Keratinocyte (primary cell): ENCODE results near the gene MUS81. TPM values are rescaled to one million over a fixed set of nuclear protein-coding genes. Genes with fewer than 3 reads are reported as not detected.

Experiments
- DNase-seq: peaks from one replicate; pipeline ENCODE4 v3.0.0-alpha.2; 2011; ENCODE audit warnings: low read depth, missing footprints, low spot score
- FAIRE-seq: peaks from 2 replicates; lab custom pipeline; 2011; peaks lifted over from hg19 to GRCh38; lab: Jason Lieb, UNC
- H2AFZ ChIP-seq: 2 replicates; pipeline ENCODE4 v1.6.0; 2012; ENCODE audit warnings: low read length, control low read depth, inconsistent platforms; ENCODE audit not compliant: control insufficient read depth
- H3K27ac ChIP-seq: 2 replicates; pipeline ENCODE4 v1.5.1; 2011; ENCODE audit warnings: low read length; ENCODE audit not compliant: control insufficient read depth, insufficient read depth
- H3K27me3 ChIP-seq: 3 replicates; pipeline ENCODE4 v1.6.0; 2011; ENCODE audit warnings: low read length; ENCODE audit not compliant: control insufficient read depth, insufficient read depth; ENCODE audit errors: extremely low read depth
- H3K36me3 ChIP-seq, 2 experiments: 2 replicates in 1 of 2; 3 replicates in 1 of 2; pipeline ENCODE4 v1.5.1; 2011; ENCODE audit warnings: low read length in 2 of 2, mild to moderate bottlenecking in 1 of 2; ENCODE audit not compliant: control insufficient read depth in 2 of 2, insufficient read depth in 2 of 2; ENCODE audit errors: extremely low read depth in 1 of 2
- H3K4me1 ChIP-seq: 3 replicates; pipeline ENCODE4 v1.5.1; 2011; ENCODE audit warnings: low read length; ENCODE audit not compliant: control insufficient read depth, insufficient read depth; ENCODE audit errors: extremely low read depth
- H3K4me2 ChIP-seq: 3 replicates; pipeline ENCODE4 v1.6.0; 2011; ENCODE audit warnings: low read depth, low read length; ENCODE audit not compliant: control insufficient read depth, insufficient read depth; ENCODE audit errors: extremely low read depth
- H3K4me3 ChIP-seq, 3 experiments: fragments of 200-600 bp in 1 of 3; sonication (generic) in 1 of 3; 2 replicates in 2 of 3; 3 replicates in 1 of 3; pipeline ENCODE4 v1.5.1; 2011 to 2016; ENCODE audit warnings: low read length in 3 of 3, mild to moderate bottlenecking in 3 of 3, control low read depth in 2 of 3, inconsistent platforms in 1 of 3, low read depth in 1 of 3, mixed read lengths in 1 of 3, mixed run types in 1 of 3, moderate library complexity in 1 of 3; ENCODE audit not compliant: control insufficient read depth in 2 of 3, insufficient read depth in 2 of 3; ENCODE audit errors: extremely low read depth in 1 of 3
- H3K79me2 ChIP-seq: 2 replicates; pipeline ENCODE4 v1.6.0; 2012; ENCODE audit warnings: low read length; ENCODE audit not compliant: control insufficient read depth, insufficient read depth
- H3K9ac ChIP-seq: 3 replicates; pipeline ENCODE4 v1.6.0; 2011; ENCODE audit warnings: low read length; ENCODE audit not compliant: control insufficient read depth, insufficient read depth; ENCODE audit errors: extremely low read depth
- H3K9me1 ChIP-seq: 3 replicates; pipeline ENCODE4 v1.6.0; 2011; ENCODE audit warnings: low read length; ENCODE audit not compliant: control insufficient read depth, insufficient read depth; ENCODE audit errors: extremely low read depth
- H3K9me3 ChIP-seq: 2 replicates; pipeline ENCODE4 v1.5.1; 2012; ENCODE audit warnings: low read depth, low read length; ENCODE audit not compliant: control insufficient read depth
- H4K20me1 ChIP-seq: 3 replicates; pipeline ENCODE4 v1.6.0; 2011; ENCODE audit warnings: low read length; ENCODE audit not compliant: control insufficient read depth, insufficient read depth; ENCODE audit errors: extremely low read depth
- CTCF ChIP-seq, 3 experiments: IDR thresholded peaks in 1 of 3; conservative IDR thresholded peaks in 1 of 3; optimal IDR thresholded peaks in 1 of 3; 2 replicates in 2 of 3; 3 replicates in 1 of 3; pipeline versions ENCODE3 to v1.5.1; 2011; ENCODE audit warnings: low read length in 3 of 3, mild to moderate bottlenecking in 3 of 3, moderate library complexity in 2 of 3, control low read depth in 1 of 3, inconsistent platforms in 1 of 3; ENCODE audit not compliant: insufficient read depth in 2 of 3; ENCODE audit errors: extremely low read depth in 1 of 3
- EZH2 ChIP-seq: IDR thresholded peaks from one replicate; pipeline ENCODE4 v1.6.1; 2012; ENCODE audit warnings: inconsistent platforms, mild to moderate bottlenecking, low read length, moderate library complexity
- dilution Hi-C: fragments of 300-500 bp; cut with MboI; formaldehyde crosslinking; loops from one replicate; pipeline ENCODE4 v1.7.0; 2020; ENCODE audit warnings: low sequenced_read_pairs; ENCODE audit not compliant: extremely low pct_ligation_motif_present
- polyA minus RNA-seq, 3 experiments: library from RNA; depleted of rRNA, polyadenylated mRNA; stranded (reverse); fragments of >200 nt; gene quantifications; 1 replicate in 1 of 3; 2 replicates in 1 of 3; 3 replicates in 1 of 3; pipeline ENCODE4 v1.2.3, GENCODE V29; 2011
- polyA plus RNA-seq, 5 experiments: library from polyadenylated mRNA; depleted of rRNA in 3 of 5; stranded (reverse) in 3 of 5; stranded (forward) in 1 of 5; unstranded in 1 of 5; fragments of >200 nt; gene quantifications; 1 replicate in 1 of 5; 2 replicates in 3 of 5; 3 replicates in 1 of 5; pipeline versions ENCODE4 v1.2.1 to v1.2.3, GENCODE V29; 2011 to 2012; ENCODE audit warnings: missing spikeins in 2 of 5, low read depth in 1 of 5, low replicate concordance in 1 of 5

MUS81 gene
- polyA plus RNA-seq (24.7 to 34.4 TPM (median 28.0 TPM) in 3 replicates), polyA minus RNA-seq (16.0 to 61.7 TPM (median 18.2 TPM) in 3 replicates)
- polyA plus RNA-seq (2011; ENCODE audit: low read depth): 11.3 TPM
- polyA plus RNA-seq (2011; cell fraction: cytosol; rRNA removed): 14.1 and 17.2 TPM in 2 replicates
- polyA plus RNA-seq (2011; cell fraction: nucleus; rRNA removed): 77.4 and 79.1 TPM in 2 replicates
- 28.3 and 40.9 TPM in 2 replicates for polyA plus RNA-seq (2012; ENCODE audit: low replicate concordance)
- 22.1 TPM for polyA minus RNA-seq (2011; cell fraction: cytosol; rRNA and poly(A)+ RNA removed)
- polyA minus RNA-seq (2011; cell fraction: nucleus; rRNA and poly(A)+ RNA removed): 17.1 and 19.7 TPM in 2 replicates

GRCh38 chr11:65860278-65861164 is at the start of gene MUS81:
Gene MUS81 (plus strand): TSS chr11:65860433. CDS start chr11:65860754, 321 bp downstream.
- H3K9me1 ChIP-seq: peaks cover 7% of the 10 kb centered on the region
- TF ChIP-seq EZH2 (no peak), CTCF (optimal IDR thresholded peaks at IDR 0.05 in 1 of 3, IDR thresholded peaks at IDR 0.05 in 1 of 3, conservative IDR thresholded peaks at IDR 0.05 in 1 of 3; ENCODE audit: extremely low read depth in 1 of 3, insufficient read depth in 2 of 3, low read length in 3 of 3) (peak; percentile 84 to 92 (median 91))
- H3K4me2 ChIP-seq: peak within 1 kb of the TSS; percentile 92
- peak within 1 kb of the TSS; percentile 79 for H2AFZ ChIP-seq
- peak within 1 kb of the TSS; percentile 83 to 96 (median 91) for H3K4me3 ChIP-seq
- H3K9me3 ChIP-seq: no peaks in the 10 kb centered on the region
- H3K4me1 ChIP-seq: peaks cover 29% of the 10 kb centered on the region
- peak within 1 kb of the TSS; percentile 90 for H3K27ac ChIP-seq
- no peaks in the 10 kb centered on the region for H3K27me3 ChIP-seq
- peaks cover 18% of the 10 kb centered on the region for H4K20me1 ChIP-seq
- peak; percentile 94 for DNase-seq
- H3K79me2 ChIP-seq: peaks cover 53% of the 10 kb centered on the region
- H3K36me3 ChIP-seq: peaks cover 38 to 48% of the 10 kb centered on the region in 2 experiments
- no peak for FAIRE-seq
- peak within 1 kb of the TSS; percentile 83 for H3K9ac ChIP-seq
- dilution Hi-C loops: no loop called here

GRCh38 chr11:65811764-65812475 is 48.3 kb upstream of the MUS81 start:
- Histone ChIP-seq H3K27ac (no peak overlapping the region), H3K36me3 (no peaks in the 10 kb centered on the region), H2AFZ (no peak overlapping the region), H3K27me3 (peaks cover 20% of the 10 kb centered on the region), H4K20me1 (no peaks in the 10 kb centered on the region), H3K9ac (no peak overlapping the region), H3K79me2 (no peaks in the 10 kb centered on the region), H3K4me3 (no peak overlapping the region), H3K9me3 (no peaks in the 10 kb centered on the region), H3K9me1 (no peaks in the 10 kb centered on the region), H3K4me2 (no peak overlapping the region), H3K4me1 (peaks cover 12% of the 10 kb centered on the region)
- dilution Hi-C loops: no loop called here
- TF ChIP-seq CTCF (optimal IDR thresholded peaks at IDR 0.05 in 1 of 3, IDR thresholded peaks at IDR 0.05 in 1 of 3, conservative IDR thresholded peaks at IDR 0.05 in 1 of 3; ENCODE audit: extremely low read depth in 1 of 3, insufficient read depth in 2 of 3, low read length in 3 of 3) (no peak), EZH2 (no peak)
- FAIRE-seq (no peak), DNase-seq (no peak)
